K562 (cell line): Measurements from ENCODE around the gene THOP1. TPM values are rescaled to one million over a fixed set of nuclear protein-coding genes. Genes with fewer than 3 reads are reported as not detected.

Experiments used
- ATAC-seq: fragments of 200-7000 bp; cut with Tn5 transposase; 3 replicates; pipeline ENCODE4 v1.9.1; 2020; ENCODE audit warnings: moderate library complexity
- BruUV-seq: library from RNA; stranded (reverse); fragments of 400-500 nt; replicated peaks from 2 replicates; lab custom pipeline; 2021; lab: Mats Ljungman, UMichigan
- CTCF ChIA-PET: fragments of 300-600 bp; formaldehyde crosslinking; extraction: SDS; loops from one replicate; lab custom pipeline; 2021; ENCODE audit warnings: low intra/inter-chr PET ratio; lab: Yijun Ruan, JAX
- POLR2A ChIA-PET: fragments of 300-600, 350-650 bp; sonication (Branson Sonifier 250); formaldehyde crosslinking; extraction: SDS; loops from one replicate; lab custom pipeline; 2021; ENCODE audit warnings: antibody characterized with exemption, inconsistent platforms; lab: Yijun Ruan, JAX
- DNase-seq, 4 experiments: peaks; one replicate each; pipeline versions ENCODE4 v3.0.0 to v3.0.0-alpha.2; 2011 to 2018; ENCODE audit warnings: low spot score in 3 of 4, mixed read lengths in 3 of 4; ENCODE audit errors: extremely low read depth in 1 of 4
- FAIRE-seq: peaks from 2 replicates; lab custom pipeline; 2011; peaks lifted over from hg19 to GRCh38; lab: Jason Lieb, UNC
- H2AFZ ChIP-seq: 2 replicates; pipeline ENCODE4 v1.6.0; 2011; ENCODE audit warnings: low read depth, low read length, control low read depth, inconsistent platforms
- H3K27ac ChIP-seq: fragments of 200-600 bp; 3 replicates; pipeline ENCODE4 v1.8.0; 2011; ENCODE audit warnings: low read depth, mild to moderate bottlenecking, control low read depth, inconsistent platforms, low read length, moderate library complexity, mixed read lengths; ENCODE audit errors: extremely low read depth
- H3K27me3 ChIP-seq, 2 experiments: fragments of 300-600 bp in 1 of 2; 2 replicates in 1 of 2; 3 replicates in 1 of 2; pipeline versions ENCODE4 v1.6.0 to v1.8.0; 2011; ENCODE audit warnings: inconsistent platforms in 2 of 2, low read length in 2 of 2, mild to moderate bottlenecking in 1 of 2, mixed read lengths in 1 of 2, moderate library complexity in 1 of 2; ENCODE audit not compliant: control insufficient read depth in 2 of 2, insufficient read depth in 2 of 2
- H3K36me3 ChIP-seq: fragments of 300-600 bp; 3 replicates; pipeline ENCODE4 v1.8.0; 2011; ENCODE audit warnings: mild to moderate bottlenecking, low read length, inconsistent platforms; ENCODE audit not compliant: control insufficient read depth, insufficient read depth
- H3K4me1 ChIP-seq, 2 experiments: fragments of 200-600 bp in 1 of 2; replicated peaks in 1 of 2; 2 replicates in 1 of 2; 3 replicates in 1 of 2; pipeline versions ENCODE4 v1.5.1 to v1.8.0; 2011; ENCODE audit warnings: inconsistent platforms in 2 of 2, low read length in 2 of 2, mild to moderate bottlenecking in 1 of 2, mixed read lengths in 1 of 2, moderate library complexity in 1 of 2; ENCODE audit not compliant: control insufficient read depth in 2 of 2, insufficient read depth in 2 of 2
- H3K4me2 ChIP-seq: 2 replicates; pipeline ENCODE4 v1.6.1; 2011; ENCODE audit warnings: low read length, control low read depth, inconsistent platforms, mixed read lengths; ENCODE audit not compliant: insufficient read depth
- H3K4me3 ChIP-seq: fragments of 200-600 bp; sonication (generic), shearing (Covaris generic); 2 replicates; pipeline ENCODE4 v1.5.1; 2016; ENCODE audit warnings: control low read depth, inconsistent platforms
- H3K79me2 ChIP-seq: fragments of 200-600 bp; 3 replicates; pipeline ENCODE4 v1.8.0; 2011; ENCODE audit warnings: low read length, inconsistent platforms; ENCODE audit not compliant: control insufficient read depth, insufficient read depth
- H3K9ac ChIP-seq, 2 experiments: 2 replicates each; pipeline versions ENCODE4 v1.6.0 to v1.6.1; 2011; ENCODE audit warnings: low read depth in 2 of 2, low read length in 2 of 2, control low read depth in 1 of 2, inconsistent platforms in 1 of 2, mild to moderate bottlenecking in 1 of 2, mixed read lengths in 1 of 2; ENCODE audit not compliant: insufficient read depth in 1 of 2
- H3K9me1 ChIP-seq: one replicate; pipeline ENCODE4 v1.6.0; 2011; ENCODE audit warnings: inconsistent platforms, mild to moderate bottlenecking, low read length, moderate library complexity; ENCODE audit not compliant: control insufficient read depth, insufficient read depth
- H3K9me3 ChIP-seq: replicated peaks from 2 replicates; pipeline ENCODE4 v1.5.1; 2011; ENCODE audit warnings: low read depth, low read length, inconsistent platforms; ENCODE audit not compliant: control insufficient read depth, insufficient read depth
- H4K20me1 ChIP-seq: replicated peaks from 2 replicates; pipeline ENCODE4 v1.6.1; 2011; ENCODE audit warnings: low read length, inconsistent platforms, mixed read lengths; ENCODE audit not compliant: control insufficient read depth, insufficient read depth
- ADNP ChIP-seq: fragments of 200-800 bp; sonication (Bioruptor generic); IDR thresholded peaks from 2 replicates; pipeline ENCODE4 v1.6.1; 2016; ENCODE audit warnings: missing genetic modification characterization, missing compliant biosample characterization
- BRD9 ChIP-seq: fragments of 450-650 bp; IDR thresholded peaks from 2 replicates; pipeline ENCODE4 v1.6.1; 2018; ENCODE audit warnings: low read depth; ENCODE audit not compliant: partially characterized antibody
- PCBP2 ChIP-seq: fragments of 200-400 bp; formaldehyde crosslinking; IDR thresholded peaks from 2 replicates; pipeline ENCODE4 v1.6.1; 2018; ENCODE audit warnings: low read length, low read depth, mild to moderate bottlenecking, moderate library complexity; ENCODE audit not compliant: poor library complexity, severe bottlenecking
- PHF21A ChIP-seq: fragments of 450-650 bp; IDR thresholded peaks from 2 replicates; pipeline ENCODE4 v1.6.1; 2017; ENCODE audit warnings: low read depth, borderline replicate concordance
- PHF8 ChIP-seq: fragments of 200-600 bp; sonication (generic); IDR thresholded peaks from 2 replicates; pipeline ENCODE4 v1.6.1; 2012; ENCODE audit warnings: mixed run types, mild to moderate bottlenecking, inconsistent platforms, low read length, moderate library complexity, borderline replicate concordance
- POLR2G ChIP-seq: fragments of 200-400 bp; formaldehyde crosslinking; IDR thresholded peaks from 2 replicates; pipeline ENCODE4 v1.6.1; 2017; ENCODE audit warnings: low read depth, mild to moderate bottlenecking, antibody characterized with exemption, low read length, moderate library complexity
- WGBS: fragments of 100-300 bp; shearing (Covaris generic); methylation state at CpG from one replicate; pipeline ENCODE4 v1.1.6; 2016; ENCODE audit warnings: low coverage, mixed read lengths; ENCODE audit not compliant: insufficient coverage; ENCODE audit errors: missing lambda C conversion rate; 5-methylcytosine and 5-hydroxymethylcytosine counted together
- in situ Hi-C: fragments of 300-500 bp; cut with MboI; formaldehyde crosslinking; loops from 4 replicates; pipeline ENCODE4 v1.15.0; 2018; ENCODE audit warnings: inconsistent platforms, mixed read lengths
- intact Hi-C: fragments of 100-400 bp; cut with micrococcal nuclease; formaldehyde crosslinking; loops from 2 replicates; pipeline ENCODE4 v1.14.2; 2022
- polyA plus RNA-seq, 8 experiments: library from polyadenylated mRNA; depleted of rRNA in 4 of 8; stranded (reverse) in 5 of 8; unstranded in 3 of 8; fragments of >200 nt; fragmentation: Nextera tagmentation in 2 of 8; fragmentation: Illumina TruSeq in 1 of 8; extraction: Ambion mirVana in 2 of 8; extraction: Trizol in 1 of 8; gene quantifications; 2 replicates each; pipeline versions ENCODE4 v1.2.1 to v1.2.3, GENCODE V29; 2011 to 2014; ENCODE audit warnings: inconsistent platforms in 1 of 8, missing spikeins in 1 of 8
- total RNA-seq, 7 experiments: library from RNA; depleted of rRNA in 6 of 7; stranded (reverse); fragments of >200 nt in 6 of 7; fragmentation: Illumina TruSeq in 2 of 7; extraction: Trizol in 2 of 7; gene quantifications; 2 replicates each; pipeline versions ENCODE4 v1.2.1 to v1.2.3, GENCODE V29; 2011 to 2021; ENCODE audit warnings: low replicate concordance in 1 of 7
- TF ChIP-seq, protein P1 (sequence below): IDR thresholded peaks from 3 replicates; pipeline ENCODE4 v1.6.1; 2011; ENCODE audit warnings: borderline replicate concordance, mild to moderate bottlenecking, moderate library complexity; ENCODE audit not compliant: insufficient read length; ENCODE audit errors: extremely low read depth
- TF ChIP-seq, protein P2 (sequence below): sonication (generic); formaldehyde crosslinking; IDR thresholded peaks from 2 replicates; pipeline ENCODE4 v1.8.1; 2023; ENCODE audit warnings: mild to moderate bottlenecking, missing genetic modification reagents, moderate library complexity

The THOP1 gene
- total and polyA plus RNA-seq, 9 of the 15 experiments (the other 6 are each of a cell fraction or from before 2014, with no cell fraction given) = 1.3 to 255 (median 96.1) TPM

DNA sequence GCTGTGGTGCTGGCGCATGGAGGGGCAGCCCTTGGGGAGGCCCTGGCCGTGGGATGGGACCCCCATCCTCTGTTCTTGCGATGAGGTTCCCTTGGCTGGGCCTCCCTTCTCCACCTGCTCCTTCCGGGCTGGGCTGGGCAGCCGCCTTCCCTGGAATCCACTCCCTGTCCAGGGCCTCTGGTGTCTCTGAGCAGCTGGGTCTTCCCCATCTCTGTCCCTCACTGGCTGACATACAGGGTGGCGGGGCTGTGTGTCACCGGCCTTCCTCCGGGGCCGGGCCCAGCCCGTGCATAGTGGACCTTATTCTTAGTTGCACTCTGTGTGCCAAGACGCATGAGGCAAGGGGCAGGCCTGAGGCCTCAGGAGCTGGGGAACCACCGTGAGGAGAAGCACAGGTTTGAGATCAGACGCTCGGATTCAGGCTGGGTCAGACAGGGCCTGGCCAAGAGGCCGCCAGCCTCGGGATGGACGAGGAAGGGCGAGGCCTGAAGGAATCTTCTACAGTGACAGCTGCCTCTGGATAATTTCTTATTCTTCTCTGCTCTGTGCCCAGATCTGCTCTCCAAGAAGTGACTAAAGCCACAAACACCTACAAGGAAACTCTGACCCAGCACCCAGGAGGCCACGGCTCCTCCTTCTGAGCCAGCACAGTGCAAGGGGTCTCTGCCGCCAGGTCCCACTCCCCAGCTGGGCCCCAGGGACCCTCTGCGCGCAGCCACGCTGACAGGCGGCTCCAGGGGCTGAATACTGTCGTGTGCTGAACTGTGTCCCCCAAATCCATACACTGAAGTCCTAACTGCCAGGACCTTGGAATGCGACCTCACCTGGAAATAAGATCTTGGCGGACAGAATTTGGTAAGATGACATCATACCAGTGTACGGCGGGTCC lies 13.3 kb upstream of the THOP1 start:
- Histone ChIP-seq H3K4me3 (no peak overlapping the region), H3K9me1 (no peaks in the 10 kb centered on the region), H2AFZ (no peak overlapping the region), H3K27me3 (no peaks in the 10 kb centered on the region), H3K4me2 (no peak overlapping the region), H3K27ac (no peak overlapping the region), H3K79me2 (peaks cover 78% of the 10 kb centered on the region)
- no peak for DNase-seq
- no TSS peak for BruUV-seq
- 95% methylated on average over 28 of the region's 29 CpGs for WGBS
- no peak for ATAC-seq
- TF ChIP-seq BRD9 (no peak), POLR2G (0 out of 2 replicates have a peak, but pooled peaks have one; percentile 24)
- TF ChIP-seq, all 486 proteins: peak for 1
- H3K36me3 ChIP-seq = peaks cover 72% of the 10 kb centered on the region; the same call in 2 of the 3 replicates
- H3K4me1 ChIP-seq = peaks cover 5 to 49% of the 10 kb centered on the region in 2 experiments
- no peaks in the 10 kb centered on the region for H3K9me3 ChIP-seq
- POLR2A ChIA-PET = interaction anchor here (1.5 kb wide), 2 partner anchors 11 to 13 kb away, joined by 4 to 5 read pairs; partner anchors contain the start of gene SGTA
- no peak for FAIRE-seq
- CTCF ChIA-PET = no interaction called here
- in situ Hi-C loops = no loop called here
- H3K9ac ChIP-seq = peak overlapping the region in 1 of 2 experiments; percentile 3; a peak in 2 of 4 replicates
- intact Hi-C loops = no loop called here
- peaks cover 32% of the 10 kb centered on the region for H4K20me1 ChIP-seq

DNA sequence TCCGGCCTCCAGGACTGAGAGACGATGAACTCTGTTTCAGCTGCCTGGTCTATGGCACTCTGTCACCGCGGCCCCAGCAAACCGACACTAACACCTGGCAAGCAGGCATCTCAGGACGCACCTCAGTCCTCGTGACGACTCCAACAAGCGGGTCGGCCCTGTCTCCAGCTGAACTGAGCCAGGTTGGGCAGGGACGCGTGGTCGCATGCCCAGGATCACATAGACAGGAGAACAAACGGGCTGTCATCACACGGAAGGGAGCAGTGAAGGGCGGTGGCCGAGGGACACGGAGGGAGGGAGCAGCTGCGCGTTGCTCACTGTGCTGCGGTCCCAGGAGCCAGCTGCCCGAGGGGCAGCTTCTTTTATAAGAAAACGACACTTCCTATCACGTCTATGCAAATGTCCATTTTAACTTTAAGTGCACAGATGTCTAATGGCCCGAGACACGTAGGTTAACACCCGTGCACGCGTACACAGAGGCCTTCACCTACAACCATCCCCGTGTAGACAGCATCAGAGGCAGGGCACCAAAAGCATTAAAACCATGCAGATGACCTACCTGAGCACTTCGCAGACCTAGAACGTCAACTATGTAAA lies 11.1 kb upstream of the THOP1 start:
- Histone ChIP-seq H3K27me3 (no peaks in the 10 kb centered on the region), H3K4me3 (no peak overlapping the region), H3K36me3 (peaks cover 71% of the 10 kb centered on the region; the same call in 2 of the 3 replicates), H3K9ac (no peak overlapping the region), H3K27ac (no peak overlapping the region), H3K79me2 (peaks cover 88% of the 10 kb centered on the region), H2AFZ (no peak overlapping the region), H3K4me2 (no peak overlapping the region), H3K9me3 (no peaks in the 10 kb centered on the region), H3K9me1 (no peaks in the 10 kb centered on the region), H3K4me1 (peaks cover 5 to 36% of the 10 kb centered on the region in 2 experiments), H4K20me1 (peaks cover 24% of the 10 kb centered on the region)
- in situ Hi-C loops (no loop called here), intact Hi-C loops (no loop called here)
- ATAC-seq (no peak), DNase-seq (no peak), FAIRE-seq (no peak)
- CTCF ChIA-PET = no interaction called here
- no TSS peak for BruUV-seq
- WGBS = 92% methylated on average over 26 of the region's 32 CpGs
- POLR2A ChIA-PET = interaction anchor here (0.6 to 0.8 kb wide), 4 partner anchors 9 to 445 kb away, joined by 3 to 4 read pairs (median 4); partner anchors contain the start of gene SGTA
- TF ChIP-seq PCBP2 (no peak), PHF21A (no peak), PHF8 (no peak), ADNP (no peak)
- TF ChIP-seq, protein P1, sequence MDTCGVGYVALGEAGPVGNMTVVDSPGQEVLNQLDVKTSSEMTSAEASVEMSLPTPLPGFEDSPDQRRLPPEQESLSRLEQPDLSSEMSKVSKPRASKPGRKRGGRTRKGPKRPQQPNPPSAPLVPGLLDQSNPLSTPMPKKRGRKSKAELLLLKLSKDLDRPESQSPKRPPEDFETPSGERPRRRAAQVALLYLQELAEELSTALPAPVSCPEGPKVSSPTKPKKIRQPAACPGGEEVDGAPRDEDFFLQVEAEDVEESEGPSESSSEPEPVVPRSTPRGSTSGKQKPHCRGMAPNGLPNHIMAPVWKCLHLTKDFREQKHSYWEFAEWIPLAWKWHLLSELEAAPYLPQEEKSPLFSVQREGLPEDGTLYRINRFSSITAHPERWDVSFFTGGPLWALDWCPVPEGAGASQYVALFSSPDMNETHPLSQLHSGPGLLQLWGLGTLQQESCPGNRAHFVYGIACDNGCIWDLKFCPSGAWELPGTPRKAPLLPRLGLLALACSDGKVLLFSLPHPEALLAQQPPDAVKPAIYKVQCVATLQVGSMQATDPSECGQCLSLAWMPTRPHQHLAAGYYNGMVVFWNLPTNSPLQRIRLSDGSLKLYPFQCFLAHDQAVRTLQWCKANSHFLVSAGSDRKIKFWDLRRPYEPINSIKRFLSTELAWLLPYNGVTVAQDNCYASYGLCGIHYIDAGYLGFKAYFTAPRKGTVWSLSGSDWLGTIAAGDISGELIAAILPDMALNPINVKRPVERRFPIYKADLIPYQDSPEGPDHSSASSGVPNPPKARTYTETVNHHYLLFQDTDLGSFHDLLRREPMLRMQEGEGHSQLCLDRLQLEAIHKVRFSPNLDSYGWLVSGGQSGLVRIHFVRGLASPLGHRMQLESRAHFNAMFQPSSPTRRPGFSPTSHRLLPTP = no peak
- TF ChIP-seq, protein P2, sequence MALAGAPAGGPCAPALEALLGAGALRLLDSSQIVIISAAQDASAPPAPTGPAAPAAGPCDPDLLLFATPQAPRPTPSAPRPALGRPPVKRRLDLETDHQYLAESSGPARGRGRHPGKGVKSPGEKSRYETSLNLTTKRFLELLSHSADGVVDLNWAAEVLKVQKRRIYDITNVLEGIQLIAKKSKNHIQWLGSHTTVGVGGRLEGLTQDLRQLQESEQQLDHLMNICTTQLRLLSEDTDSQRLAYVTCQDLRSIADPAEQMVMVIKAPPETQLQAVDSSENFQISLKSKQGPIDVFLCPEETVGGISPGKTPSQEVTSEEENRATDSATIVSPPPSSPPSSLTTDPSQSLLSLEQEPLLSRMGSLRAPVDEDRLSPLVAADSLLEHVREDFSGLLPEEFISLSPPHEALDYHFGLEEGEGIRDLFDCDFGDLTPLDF (CRISPR knock-in tag) = no peak
